HepG2 (cell line): ENCODE data around the gene LENEP. TPM values are rescaled to one million over a fixed set of nuclear protein-coding genes. Genes with fewer than 3 reads are reported as not detected.
A peak's percentile ranks its signal among the peaks of the same experiment; 100 is the strongest.

ENCODE experiments used
- ATAC-seq: fragments of 200-7000 bp; cut with Tn5 transposase; 3 replicates; pipeline ENCODE4 v1.9.1; 2020; ENCODE audit warnings: mild to moderate bottlenecking, moderate library complexity
- BruUV-seq: library from RNA; stranded (reverse); fragments of 400-500 nt; replicated peaks from 2 replicates; lab custom pipeline; 2021; lab: Mats Ljungman, UMichigan
- CTCF ChIA-PET: fragments of 300-600 bp; formaldehyde crosslinking; extraction: SDS; loops from one replicate; lab custom pipeline; 2021; ENCODE audit warnings: low total read pairs, inconsistent platforms, low intra/inter-chr PET ratio; lab: Yijun Ruan, JAX
- POLR2A ChIA-PET: fragments of 350-600 bp; sonication (Branson Sonifier 250); formaldehyde crosslinking; loops from one replicate; lab custom pipeline; 2020; ENCODE audit warnings: antibody characterized with exemption, inconsistent platforms; lab: Yijun Ruan, JAX
- DNase-seq: peaks from one replicate; pipeline ENCODE4 v3.0.0-alpha.2; 2015; ENCODE audit warnings: low spot score
- FAIRE-seq: peaks from 3 replicates; lab custom pipeline; 2011; peaks lifted over from hg19 to GRCh38; lab: Jason Lieb, UNC
- H2AFZ ChIP-seq: one replicate; pipeline ENCODE4 v1.6.1; 2011; ENCODE audit warnings: low read length, inconsistent platforms
- H3K27ac ChIP-seq: fragments of 300-600 bp; 3 replicates; pipeline ENCODE4 v1.8.0; 2011; ENCODE audit warnings: mixed run types, mild to moderate bottlenecking, mixed read lengths, low read length, inconsistent platforms; ENCODE audit not compliant: insufficient read depth; ENCODE audit errors: extremely low read length
- H3K27me3 ChIP-seq, 2 experiments: fragments of 200-600 bp in 1 of 2; 2 replicates in 1 of 2; 3 replicates in 1 of 2; pipeline versions ENCODE4 v1.6.0 to v1.8.0; 2011; ENCODE audit warnings: low read length in 2 of 2, mild to moderate bottlenecking in 2 of 2, moderate library complexity in 2 of 2, inconsistent platforms in 1 of 2; ENCODE audit not compliant: insufficient read depth in 2 of 2, control insufficient read depth in 1 of 2
- H3K36me3 ChIP-seq, 2 experiments: fragments of 200-600 bp in 1 of 2; replicated peaks in 1 of 2; 2 replicates in 1 of 2; 3 replicates in 1 of 2; pipeline versions ENCODE4 v1.5.1 to v1.8.0; 2011; ENCODE audit warnings: low read length in 2 of 2, inconsistent platforms in 1 of 2; ENCODE audit not compliant: insufficient read depth in 2 of 2, control insufficient read depth in 1 of 2
- H3K4me1 ChIP-seq: 2 replicates; pipeline ENCODE4 v1.5.1; 2012; ENCODE audit warnings: low read length, inconsistent platforms; ENCODE audit not compliant: insufficient read depth
- H3K4me2 ChIP-seq: 2 replicates; pipeline ENCODE4 v1.6.0; 2011; ENCODE audit warnings: low read depth, low read length, inconsistent platforms
- H3K4me3 ChIP-seq, 3 experiments: fragments of 200-600 bp in 1 of 3; sonication (generic), shearing (Covaris generic) in 1 of 3; replicated peaks in 1 of 3; 2 replicates each; pipeline ENCODE4 v1.5.1; 2011 to 2016; ENCODE audit warnings: low read length in 3 of 3, inconsistent platforms in 2 of 3, low read depth in 2 of 3, mild to moderate bottlenecking in 2 of 3, control low read depth in 1 of 3, mixed read lengths in 1 of 3; ENCODE audit not compliant: insufficient read depth in 1 of 3
- H3K79me2 ChIP-seq: one replicate; pipeline ENCODE4 v1.6.1; 2011; ENCODE audit warnings: low read length, inconsistent platforms; ENCODE audit not compliant: insufficient read depth
- H3K9ac ChIP-seq: 2 replicates; pipeline ENCODE4 v1.6.0; 2011; ENCODE audit warnings: mild to moderate bottlenecking, low read depth, low read length, inconsistent platforms; ENCODE audit not compliant: insufficient read depth
- H3K9me3 ChIP-seq: 2 replicates; pipeline ENCODE4 v1.5.1; 2012; ENCODE audit warnings: mild to moderate bottlenecking, low read length
- H4K20me1 ChIP-seq: 2 replicates; pipeline ENCODE4 v1.6.0; 2011; ENCODE audit warnings: inconsistent platforms, mild to moderate bottlenecking, low read length, moderate library complexity; ENCODE audit not compliant: insufficient read depth
- CBX2 ChIP-seq, 2 experiments: fragments of 200-600 bp in 1 of 2; sonication (generic); formaldehyde crosslinking in 1 of 2; IDR thresholded peaks; 2 replicates each; pipeline versions ENCODE4 v1.7.0 to v1.8.1; 2018 to 2022; ENCODE audit warnings: low read depth in 2 of 2, low read length in 1 of 2, mild to moderate bottlenecking in 1 of 2, missing genetic modification reagents in 1 of 2
- CC2D1A ChIP-seq: sonication (generic); formaldehyde crosslinking; IDR thresholded peaks from 2 replicates; pipeline ENCODE4 v1.8.1; 2023; ENCODE audit warnings: mild to moderate bottlenecking, missing genetic modification reagents
- NR2F1 ChIP-seq, 2 experiments: fragments of 450-650 bp in 1 of 2; formaldehyde crosslinking in 1 of 2; IDR thresholded peaks; 2 replicates each; pipeline versions ENCODE4 v1.5.0 to v1.6.1; 2016 to 2020; ENCODE audit warnings: mild to moderate bottlenecking in 1 of 2, missing compliant biosample characterization in 1 of 2, missing genetic modification reagents in 1 of 2, moderate library complexity in 1 of 2
- PAXIP1 ChIP-seq: sonication (generic); formaldehyde crosslinking; conservative IDR thresholded peaks from 2 replicates; pipeline ENCODE4 v1.4.0; 2020; ENCODE audit warnings: mild to moderate bottlenecking, missing genetic modification reagents, moderate library complexity
- PLRG1 ChIP-seq: fragments of 450-650 bp; conservative IDR thresholded peaks from 2 replicates; pipeline ENCODE4 v1.6.1; 2016
- PRMT3 ChIP-seq: sonication (generic); formaldehyde crosslinking; IDR thresholded peaks from 2 replicates; pipeline ENCODE4 v1.8.1; 2022; ENCODE audit warnings: low read depth, mild to moderate bottlenecking, moderate library complexity, missing genetic modification reagents, borderline replicate concordance
- PTBP1 ChIP-seq: fragments of 200-400 bp; formaldehyde crosslinking; IDR thresholded peaks from 2 replicates; pipeline ENCODE4 v1.6.1; 2018; ENCODE audit warnings: low read length, low read depth; ENCODE audit not compliant: poor library complexity, severe bottlenecking
- YEATS4 ChIP-seq: sonication (generic); formaldehyde crosslinking; IDR thresholded peaks from 2 replicates; pipeline ENCODE4 v1.4.0; 2020; ENCODE audit warnings: missing genetic modification reagents, borderline replicate concordance
- ZKSCAN5 ChIP-seq: sonication (generic); formaldehyde crosslinking; IDR thresholded peaks from 2 replicates; pipeline ENCODE4 v1.5.1; 2020; ENCODE audit warnings: mild to moderate bottlenecking, missing genetic modification reagents
- ZNF34 ChIP-seq: sonication (generic); formaldehyde crosslinking; IDR thresholded peaks from 2 replicates; pipeline ENCODE4 v1.4.0; 2020; ENCODE audit warnings: mild to moderate bottlenecking, missing genetic modification reagents, borderline replicate concordance
- ZNF543 ChIP-seq: sonication (generic); formaldehyde crosslinking; IDR thresholded peaks from 2 replicates; pipeline ENCODE4 v1.4.0; 2020; ENCODE audit warnings: mild to moderate bottlenecking, missing genetic modification reagents
- ZNF605 ChIP-seq: sonication (generic); formaldehyde crosslinking; IDR thresholded peaks from 2 replicates; pipeline ENCODE4 v1.8.0; 2022; ENCODE audit warnings: mild to moderate bottlenecking, missing genetic modification reagents
- ZNF644 ChIP-seq: IDR thresholded peaks from 2 replicates; pipeline ENCODE4 v1.6.1; 2016; ENCODE audit warnings: low read depth
- WGBS: methylation state at CpG from one replicate; pipeline ENCODE4 v1.1.6; 2017; ENCODE audit warnings: low lambda C conversion rate; 5-methylcytosine and 5-hydroxymethylcytosine counted together
- in situ Hi-C: cut with HindIII; loops from 2 replicates; pipeline ENCODE4 v1.10.0; 2017; ENCODE audit warnings: low pct_unique_long_range_greater_than_20kb; ENCODE audit not compliant: extremely low pct_ligation_motif_present
- intact Hi-C: fragments of 100-400 bp; cut with micrococcal nuclease; formaldehyde crosslinking; loops from one replicate; pipeline ENCODE4 v1.10.0; 2022; ENCODE audit not compliant: unreplicated experiment
- polyA plus RNA-seq, 8 experiments: library from polyadenylated mRNA; depleted of rRNA in 3 of 8; stranded (reverse) in 7 of 8; unstranded in 1 of 8; fragments of >200 nt; fragmentation: Illumina TruSeq in 4 of 8; extraction: Trizol in 4 of 8; gene quantifications; 2 replicates each; pipeline versions ENCODE4 v1.2.1 to v1.2.3, GENCODE V29; 2011 to 2016; ENCODE audit warnings: low read depth in 4 of 8, missing spikeins in 1 of 8, mixed read lengths in 1 of 8; ENCODE audit not compliant: insufficient read depth in 1 of 8
- total RNA-seq, 5 experiments: library from RNA; depleted of rRNA; stranded (reverse); fragments of >200 nt; fragmentation: Illumina TruSeq; extraction: Trizol; gene quantifications; 2 replicates each; pipeline ENCODE4 v1.2.3, GENCODE V29; 2016; ENCODE audit warnings: low read depth in 1 of 5
- TF ChIP-seq, protein P1 (sequence below): sonication (generic); formaldehyde crosslinking; IDR thresholded peaks from 2 replicates; pipeline ENCODE4 v1.5.1; 2020; ENCODE audit warnings: mild to moderate bottlenecking, moderate library complexity, missing genetic modification reagents
- TF ChIP-seq, protein P2 (sequence below): IDR thresholded peaks from 2 replicates; pipeline ENCODE4 v1.6.1; 2018; ENCODE audit warnings: missing genetic modification reagents, mild to moderate bottlenecking, missing compliant biosample characterization

LENEP gene
- total and polyA plus RNA-seq, 2 of the 13 experiments (the other 11 are each of a cell fraction or from before 2014, with no cell fraction given): 0.29 TPM; not detected in 1

GRCh38 chr1:154962156-154962749 lies 31.1 kb upstream of the LENEP start:
- intact Hi-C loops: no loop called here
- no peak; the same call in 1 of the 2 replicates for TF ChIP-seq PAXIP1 (CRISPR knock-in tag)
- TF ChIP-seq ZNF644 (CRISPR knock-in tag): no peak
- TF ChIP-seq, protein P1, sequence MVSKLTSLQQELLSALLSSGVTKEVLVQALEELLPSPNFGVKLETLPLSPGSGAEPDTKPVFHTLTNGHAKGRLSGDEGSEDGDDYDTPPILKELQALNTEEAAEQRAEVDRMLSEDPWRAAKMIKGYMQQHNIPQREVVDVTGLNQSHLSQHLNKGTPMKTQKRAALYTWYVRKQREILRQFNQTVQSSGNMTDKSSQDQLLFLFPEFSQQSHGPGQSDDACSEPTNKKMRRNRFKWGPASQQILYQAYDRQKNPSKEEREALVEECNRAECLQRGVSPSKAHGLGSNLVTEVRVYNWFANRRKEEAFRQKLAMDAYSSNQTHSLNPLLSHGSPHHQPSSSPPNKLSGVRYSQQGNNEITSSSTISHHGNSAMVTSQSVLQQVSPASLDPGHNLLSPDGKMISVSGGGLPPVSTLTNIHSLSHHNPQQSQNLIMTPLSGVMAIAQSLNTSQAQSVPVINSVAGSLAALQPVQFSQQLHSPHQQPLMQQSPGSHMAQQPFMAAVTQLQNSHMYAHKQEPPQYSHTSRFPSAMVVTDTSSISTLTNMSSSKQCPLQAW (CRISPR knock-in tag): no peak
- no peak for TF ChIP-seq YEATS4 (CRISPR knock-in tag)
- no peak for TF ChIP-seq ZNF34
- TF ChIP-seq CBX2 (IDR thresholded peaks at IDR 0.05; ENCODE audit: low read depth, low read length): no peak
- TF ChIP-seq CBX2 (CRISPR knock-in tag; IDR thresholded peaks at IDR 0.05; ENCODE audit: low read depth): no peak
- no peak for TF ChIP-seq CC2D1A (CRISPR knock-in tag)
- no peak for TF ChIP-seq PTBP1
- no peak for TF ChIP-seq NR2F1 (CRISPR knock-in tag; IDR thresholded peaks at IDR 0.05)
- no peak for TF ChIP-seq ZNF543 (CRISPR knock-in tag)
- no peak for TF ChIP-seq PLRG1
- TF ChIP-seq ZNF605 (CRISPR knock-in tag): 0 out of 2 replicates have a peak, but pooled peaks have one; percentile 7
- TF ChIP-seq, protein P2, sequence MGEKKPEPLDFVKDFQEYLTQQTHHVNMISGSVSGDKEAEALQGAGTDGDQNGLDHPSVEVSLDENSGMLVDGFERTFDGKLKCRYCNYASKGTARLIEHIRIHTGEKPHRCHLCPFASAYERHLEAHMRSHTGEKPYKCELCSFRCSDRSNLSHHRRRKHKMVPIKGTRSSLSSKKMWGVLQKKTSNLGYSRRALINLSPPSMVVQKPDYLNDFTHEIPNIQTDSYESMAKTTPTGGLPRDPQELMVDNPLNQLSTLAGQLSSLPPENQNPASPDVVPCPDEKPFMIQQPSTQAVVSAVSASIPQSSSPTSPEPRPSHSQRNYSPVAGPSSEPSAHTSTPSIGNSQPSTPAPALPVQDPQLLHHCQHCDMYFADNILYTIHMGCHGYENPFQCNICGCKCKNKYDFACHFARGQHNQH (CRISPR knock-in tag): no peak
- no peak for TF ChIP-seq PRMT3 (CRISPR knock-in tag)
- TF ChIP-seq ZKSCAN5 (CRISPR knock-in tag): no peak

More at GRCh38 chr1:154962156-154962749, 31.1 kb upstream of the LENEP start:
- 12% methylated on average over 15 of the region's 25 CpGs for WGBS
- no peak for DNase-seq
- Histone ChIP-seq H3K4me2 (peak overlapping the region; percentile 92), H3K36me3 (peaks cover 18 to 53% of the 10 kb centered on the region in 2 experiments), H4K20me1 (no peaks in the 10 kb centered on the region), H3K4me3 (peak overlapping the region; percentile 72 to 87 (median 80)), H3K27me3 (no peaks in the 10 kb centered on the region; a peak in 1 of 5 replicates), H3K4me1 (peaks cover 48% of the 10 kb centered on the region), H3K9ac (peak overlapping the region; percentile 97), H2AFZ (no peak overlapping the region), H3K27ac (peak overlapping the region; percentile 96), H3K9me3 (no peaks in the 10 kb centered on the region), H3K79me2 (peaks cover 17% of the 10 kb centered on the region)
- ChIA-PET CTCF (interaction anchor here (0.9 to 3.7 kb wide), 4 partner anchors 10 to 99 kb away, joined by 3 to 24 read pairs (median 4); no protein-coding TSS in a partner anchor), POLR2A (interaction anchor here (1.1 to 8.3 kb wide), 5 partner anchors 11 to 89 kb away, joined by 5 to 148 read pairs (median 8); partner anchors contain the start of genes ADAM15, CKS1B and SHC1)
- peak; percentile 8 for FAIRE-seq
- ATAC-seq: peak; percentile 14
- in situ Hi-C loops: loop anchor here (5.0 kb wide), 1 partner anchor 35 kb away; no protein-coding TSS in a partner anchor
- no TSS peak for BruUV-seq
